ENCODE results near the gene CERS4. TPM values are rescaled to one million over a fixed set of nuclear protein-coding genes. Genes with fewer than 3 reads are reported as not detected.
"Not testable (repeated sequence)": the region's sequence is repeated elsewhere in the genome, so short reads cannot be mapped to it uniquely, and the experiment has no call there.

CERS4 gene
- total RNA-seq, 1 experiment from 2014 or later = 7.2 TPM

DNA sequence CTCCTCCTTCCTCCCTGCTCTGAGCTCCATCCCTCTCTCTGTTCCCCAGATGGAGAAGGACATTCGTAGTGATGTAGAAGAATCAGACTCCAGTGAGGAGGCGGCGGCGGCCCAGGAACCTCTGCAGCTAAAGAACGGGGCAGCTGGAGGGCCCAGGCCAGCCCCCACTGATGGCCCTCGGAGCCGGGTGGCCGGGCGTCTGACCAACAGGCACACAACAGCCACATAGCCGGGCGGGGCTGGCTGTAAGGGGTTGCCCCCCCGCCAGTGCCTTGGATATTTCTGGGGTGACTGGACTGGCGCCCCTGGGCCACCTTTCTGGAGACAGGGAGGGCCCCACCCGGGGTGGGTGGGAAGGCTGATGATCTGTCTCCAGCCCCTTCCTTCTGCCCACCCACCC, 52.7 kb downstream of the CERS4 start:
- Histone ChIP-seq H3K27ac (no peak overlapping the region), H3K9me2 (ENCODE audit: insufficient read depth) (no peaks in the 10 kb centered on the region), H3K4me1 (replicated peaks; ENCODE audit: insufficient read depth) (no peaks in the 10 kb centered on the region), H3K4me2 (no peak overlapping the region), H3K4me3 (no peak overlapping the region), H3F3A (ENCODE audit: insufficient read depth, low read depth) (no peaks in the 10 kb centered on the region; the same call in 1 of the 2 replicates), H2AFZ (no peak overlapping the region), H3K36me3 (ENCODE audit: low read depth) (no peaks in the 10 kb centered on the region), H3K9me3 (ENCODE audit: insufficient read depth, low read depth) (no peaks in the 10 kb centered on the region), H4K20me1 (ENCODE audit: insufficient read depth) (no peaks in the 10 kb centered on the region), H3K79me2 (ENCODE audit: low read depth) (no peaks in the 10 kb centered on the region), H3K27me3 (ENCODE audit: insufficient read depth, low read depth) (no peaks in the 10 kb centered on the region)
- DNase-seq = peak in 1 of 2 experiments; percentile 26
- ChIA-PET POLR2A (ENCODE audit: unreplicated experiment) (interaction anchor here (0.6 kb wide), 1 partner anchor 307 kb away, joined by 4 read pairs; no protein-coding TSS in a partner anchor), CTCF (no interaction called here)
- intact Hi-C loops (cut with micrococcal nuclease; ENCODE audit: unreplicated experiment) = no loop called here
- no TSS peak for BruUV-seq (replicated peaks)
- TF ChIP-seq, protein P1, sequence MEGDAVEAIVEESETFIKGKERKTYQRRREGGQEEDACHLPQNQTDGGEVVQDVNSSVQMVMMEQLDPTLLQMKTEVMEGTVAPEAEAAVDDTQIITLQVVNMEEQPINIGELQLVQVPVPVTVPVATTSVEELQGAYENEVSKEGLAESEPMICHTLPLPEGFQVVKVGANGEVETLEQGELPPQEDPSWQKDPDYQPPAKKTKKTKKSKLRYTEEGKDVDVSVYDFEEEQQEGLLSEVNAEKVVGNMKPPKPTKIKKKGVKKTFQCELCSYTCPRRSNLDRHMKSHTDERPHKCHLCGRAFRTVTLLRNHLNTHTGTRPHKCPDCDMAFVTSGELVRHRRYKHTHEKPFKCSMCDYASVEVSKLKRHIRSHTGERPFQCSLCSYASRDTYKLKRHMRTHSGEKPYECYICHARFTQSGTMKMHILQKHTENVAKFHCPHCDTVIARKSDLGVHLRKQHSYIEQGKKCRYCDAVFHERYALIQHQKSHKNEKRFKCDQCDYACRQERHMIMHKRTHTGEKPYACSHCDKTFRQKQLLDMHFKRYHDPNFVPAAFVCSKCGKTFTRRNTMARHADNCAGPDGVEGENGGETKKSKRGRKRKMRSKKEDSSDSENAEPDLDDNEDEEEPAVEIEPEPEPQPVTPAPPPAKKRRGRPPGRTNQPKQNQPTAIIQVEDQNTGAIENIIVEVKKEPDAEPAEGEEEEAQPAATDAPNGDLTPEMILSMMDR (conservative IDR thresholded peaks at IDR 0.05) = no peak
- TF ChIP-seq EZH2 (IDR thresholded peaks at IDR 0.05; ENCODE audit: low read depth) = no peak

DNA sequence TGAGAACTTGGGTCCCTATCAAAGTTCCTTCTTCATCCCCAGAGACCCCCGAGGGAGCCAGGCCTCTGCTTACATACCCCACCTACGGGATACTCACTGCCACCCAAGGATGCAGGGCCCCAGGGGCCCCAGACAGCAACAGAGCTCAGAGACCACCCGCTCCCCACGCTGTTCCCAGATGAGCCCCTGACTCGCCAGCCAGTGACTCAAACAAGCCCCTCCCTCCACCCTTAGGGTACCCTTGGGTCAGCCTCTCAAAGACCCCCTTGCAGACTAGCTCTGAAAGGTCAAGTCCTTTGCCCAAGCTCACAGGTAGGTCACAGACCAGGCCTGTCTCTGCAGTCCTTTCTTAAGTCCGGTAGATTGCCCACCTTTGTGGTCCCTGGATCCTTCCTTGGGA, 53.3 kb downstream of the CERS4 start:
- intact Hi-C loops (cut with micrococcal nuclease; ENCODE audit: unreplicated experiment) = no loop called here
- POLR2A ChIA-PET (ENCODE audit: unreplicated experiment) = no interaction called here

DNA sequence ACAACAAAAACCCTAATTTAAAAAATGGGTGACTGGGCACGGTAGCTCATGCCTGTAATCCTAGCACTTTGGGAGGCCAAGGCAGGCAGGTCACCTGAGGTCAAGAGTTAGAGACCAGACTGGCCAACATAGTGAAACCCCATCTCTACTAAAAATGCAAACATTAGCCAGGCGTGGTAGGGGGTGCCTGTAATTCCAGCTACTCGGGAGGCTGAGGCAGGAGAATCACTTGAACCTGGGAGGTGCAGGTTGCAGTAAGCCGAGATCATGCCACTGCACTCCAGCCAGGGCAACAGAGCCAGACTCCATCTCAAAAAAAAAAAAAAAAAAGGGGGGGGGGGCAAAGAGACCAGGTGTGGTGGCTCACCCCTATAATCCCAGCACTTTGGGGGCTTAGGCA, 55.1 kb downstream of the CERS4 start:
- intact Hi-C loops (cut with micrococcal nuclease; ENCODE audit: unreplicated experiment); H3K4me2 ChIP-seq; H3F3A ChIP-seq (ENCODE audit: insufficient read depth, low read depth); CTCF ChIA-PET; H4K20me1 ChIP-seq (ENCODE audit: insufficient read depth); H3K9me3 ChIP-seq (ENCODE audit: insufficient read depth, low read depth); DNase-seq; H3K4me3 ChIP-seq; H3K27me3 ChIP-seq (ENCODE audit: insufficient read depth, low read depth); H3K9me2 ChIP-seq (ENCODE audit: insufficient read depth); H3K79me2 ChIP-seq (ENCODE audit: low read depth); H3K27ac ChIP-seq; H2AFZ ChIP-seq; BruUV-seq (replicated peaks); H3K36me3 ChIP-seq (ENCODE audit: low read depth); H3K4me1 ChIP-seq (replicated peaks; ENCODE audit: insufficient read depth); POLR2A ChIA-PET (ENCODE audit: unreplicated experiment): not testable (repeated sequence)

More for the DNA sequence above, 53.3 kb downstream of the CERS4 start:
- H3K36me3 ChIP-seq (ENCODE audit: low read depth) = no peaks in the 10 kb centered on the region
- H3K4me2 ChIP-seq = no peak overlapping the region
- no peak for DNase-seq
- no peaks in the 10 kb centered on the region for H3K4me1 ChIP-seq (replicated peaks; ENCODE audit: insufficient read depth)
- H2AFZ ChIP-seq = no peak overlapping the region
- peaks cover 1% of the 10 kb centered on the region for H3F3A ChIP-seq (ENCODE audit: insufficient read depth, low read depth)
- no peaks in the 10 kb centered on the region for H4K20me1 ChIP-seq (ENCODE audit: insufficient read depth)
- H3K4me3 ChIP-seq = no peak overlapping the region
- H3K79me2 ChIP-seq (ENCODE audit: low read depth) = no peaks in the 10 kb centered on the region
- TF ChIP-seq, protein P1 (conservative IDR thresholded peaks at IDR 0.05) = no peak
- TF ChIP-seq EZH2 (IDR thresholded peaks at IDR 0.05; ENCODE audit: low read depth) = no peak
- no peaks in the 10 kb centered on the region for H3K9me2 ChIP-seq (ENCODE audit: insufficient read depth)
- H3K27me3 ChIP-seq (ENCODE audit: insufficient read depth, low read depth) = no peaks in the 10 kb centered on the region
- CTCF ChIA-PET = no interaction called here
- BruUV-seq (replicated peaks) = no TSS peak
- no peak overlapping the region for H3K27ac ChIP-seq
- H3K9me3 ChIP-seq (ENCODE audit: insufficient read depth, low read depth) = no peaks in the 10 kb centered on the region

DNA sequence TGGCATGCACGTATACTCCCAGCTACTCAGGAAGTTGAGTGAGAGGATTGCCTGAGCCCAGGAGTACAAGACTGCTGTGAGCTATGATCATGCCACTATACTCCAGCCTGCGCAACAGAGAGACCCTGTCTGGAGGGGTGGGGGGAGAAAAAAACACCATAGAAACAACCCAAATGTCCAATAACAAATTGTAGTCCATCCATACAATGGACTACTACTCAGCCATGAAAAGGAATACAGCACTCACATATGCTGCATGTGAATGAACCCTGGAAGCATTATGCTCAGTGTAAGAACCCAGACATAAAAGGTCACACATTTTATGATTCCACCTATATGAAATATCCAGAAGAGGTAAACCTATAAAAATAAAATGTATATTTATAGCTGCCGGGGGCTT, 56.7 kb downstream of the CERS4 start:
- Histone ChIP-seq H3K27ac (no peak overlapping the region), H3K79me2 (ENCODE audit: low read depth) (no peaks in the 10 kb centered on the region), H3K9me3 (ENCODE audit: insufficient read depth, low read depth) (no peaks in the 10 kb centered on the region), H3K9me2 (ENCODE audit: insufficient read depth) (no peaks in the 10 kb centered on the region), H3K27me3 (ENCODE audit: insufficient read depth, low read depth) (no peaks in the 10 kb centered on the region), H3K4me3 (no peak overlapping the region), H3K36me3 (ENCODE audit: low read depth) (no peaks in the 10 kb centered on the region), H2AFZ (no peak overlapping the region), H3F3A (ENCODE audit: insufficient read depth, low read depth) (peaks cover 4% of the 10 kb centered on the region), H3K4me1 (replicated peaks; ENCODE audit: insufficient read depth) (0 out of 2 replicates have a peak, but pooled peaks cover 4% of the 10 kb centered on the region), H3K4me2 (no peak overlapping the region), H4K20me1 (ENCODE audit: insufficient read depth) (no peaks in the 10 kb centered on the region)
- ChIA-PET POLR2A (ENCODE audit: unreplicated experiment) (no interaction called here), CTCF (no interaction called here)
- DNase-seq = no peak
- no peak for TF ChIP-seq EZH2 (IDR thresholded peaks at IDR 0.05; ENCODE audit: low read depth)
- TF ChIP-seq, protein P1 (conservative IDR thresholded peaks at IDR 0.05) = no peak
- BruUV-seq (replicated peaks) = no TSS peak
- intact Hi-C loops (cut with micrococcal nuclease; ENCODE audit: unreplicated experiment) = loop anchor here (5.0 kb wide), 1 partner anchor 316 kb away; no protein-coding TSS in a partner anchor
